DLD1 (cell line): ENCODE data around the gene BRD9.
"Not testable (repeated sequence)": the region's sequence is repeated elsewhere in the genome, so short reads cannot be mapped to it uniquely, and the experiment has no call there.

ENCODE experiments used
- in situ Hi-C: cut with HindIII; loops from 2 replicates; pipeline ENCODE4 v1.10.0; 2017; ENCODE audit warnings: low sequenced_read_pairs

The BRD9 gene

GRCh38 chr5:882253-883183 lies 10.1 kb downstream of the BRD9 start:
- in situ Hi-C loops, result no loop called here

- in situ Hi-C loops, result no loop called here
Observed at GRCh38 chr5:881551-881935, 11.1 kb downstream of the BRD9 start.

- in situ Hi-C loops, result no loop called here
Observed at GRCh38 chr5:880816-881550, 11.6 kb downstream of the BRD9 start.

- in situ Hi-C loops, result not testable (repeated sequence)
Observed at GRCh38 chr5:878677-879076, 13.9 kb downstream of the BRD9 start.

- in situ Hi-C loops, result no loop called here
Observed at GRCh38 chr5:878125-878524, 14.5 kb downstream of the BRD9 start.

GRCh38 chr5:876398-877365 lies 15.9 kb downstream of the BRD9 start:
- in situ Hi-C loops, result no loop called here

GRCh38 chr5:875931-876330 lies 16.7 kb downstream of the BRD9 start:
- in situ Hi-C loops, result no loop called here

- in situ Hi-C loops, result no loop called here
Observed at GRCh38 chr5:873328-873727, 19.3 kb downstream of the BRD9 start.

- in situ Hi-C loops, result no loop called here
Observed at GRCh38 chr5:872301-872700, 20.3 kb downstream of the BRD9 start.

- in situ Hi-C loops, result no loop called here
Observed at GRCh38 chr5:871596-872298, 20.9 kb downstream of the BRD9 start.

- in situ Hi-C loops, result no loop called here
Observed at GRCh38 chr5:870956-871355, 21.6 kb downstream of the BRD9 start.

- in situ Hi-C loops, result no loop called here
Observed at GRCh38 chr5:868428-869135, 24.0 kb downstream of the BRD9 start.

- in situ Hi-C loops, result no loop called here
Observed at GRCh38 chr5:867300-867870, 25.2 kb downstream of the BRD9 start.

- in situ Hi-C loops, result no loop called here
Observed at GRCh38 chr5:865771-866170, 26.8 kb downstream of the BRD9 start.

- in situ Hi-C loops, result no loop called here
Observed at GRCh38 chr5:865168-865521, 27.5 kb downstream of the BRD9 start.

GRCh38 chr5:864492-865167 lies 28.0 kb downstream of the BRD9 start:
- in situ Hi-C loops, result no loop called here

GRCh38 chr5:863244-863805 lies 29.3 kb downstream of the BRD9 start:
- in situ Hi-C loops, result no loop called here

- in situ Hi-C loops, result no loop called here
Observed at GRCh38 chr5:862367-863243, 30.0 kb downstream of the BRD9 start.
